Mesendoderm (in vitro differentiated cells): Measurements from ENCODE around the gene CABP2.

Experiments used
- DNase-seq: peaks from one replicate; pipeline ENCODE4 v3.0.0; 2013
- H2AK5ac ChIP-seq: 2 replicates; pipeline ENCODE4 v1.6.1; 2013; ENCODE audit warnings: low read length, inconsistent platforms
- H2BK120ac ChIP-seq: 2 replicates; pipeline ENCODE4 v1.6.1; 2013; ENCODE audit warnings: low read depth, mild to moderate bottlenecking, low read length, moderate library complexity, mixed read lengths
- H2BK15ac ChIP-seq: replicated peaks from 2 replicates; pipeline ENCODE4 v1.6.1; 2013; ENCODE audit warnings: low read depth, mild to moderate bottlenecking, moderate library complexity
- H2BK5ac ChIP-seq: 2 replicates; pipeline ENCODE4 v1.6.1; 2013; ENCODE audit warnings: low read length, inconsistent platforms
- H3K18ac ChIP-seq: 2 replicates; pipeline ENCODE4 v1.6.1; 2013; ENCODE audit warnings: mild to moderate bottlenecking, low read length, mixed read lengths
- H3K23ac ChIP-seq: one replicate; pipeline ENCODE4 v1.6.1; 2013; ENCODE audit warnings: low read length
- H3K27ac ChIP-seq: 2 replicates; pipeline ENCODE4 v1.5.1; 2013; ENCODE audit warnings: low read depth, mild to moderate bottlenecking, inconsistent platforms, low read length, moderate library complexity
- H3K27me3 ChIP-seq: 2 replicates; pipeline ENCODE4 v1.6.1; 2013; ENCODE audit warnings: low read length, control low read depth, mild to moderate bottlenecking, inconsistent platforms; ENCODE audit not compliant: insufficient read depth, poor library complexity
- H3K36me3 ChIP-seq: 2 replicates; pipeline ENCODE4 v1.6.1; 2013; ENCODE audit warnings: low read length, inconsistent platforms; ENCODE audit not compliant: control insufficient read depth, insufficient read depth
- H3K4ac ChIP-seq: one replicate; pipeline ENCODE4 v1.6.1; 2013; ENCODE audit warnings: low read depth, mild to moderate bottlenecking, low read length, moderate library complexity
- H3K4me1 ChIP-seq: 2 replicates; pipeline ENCODE4 v1.6.1; 2013; ENCODE audit warnings: low read depth, low read length, inconsistent platforms; ENCODE audit not compliant: control insufficient read depth
- H3K4me2 ChIP-seq: 2 replicates; pipeline ENCODE4 v1.6.1; 2013; ENCODE audit warnings: low read length
- H3K4me3 ChIP-seq: 2 replicates; pipeline ENCODE4 v1.5.1; 2013; ENCODE audit warnings: mild to moderate bottlenecking, low read length
- H3K56ac ChIP-seq: one replicate; pipeline ENCODE4 v1.6.1; 2013; ENCODE audit warnings: low read length
- H3K79me1 ChIP-seq: 2 replicates; pipeline ENCODE4 v1.6.1; 2013; ENCODE audit warnings: low read length, inconsistent platforms
- H3K79me2 ChIP-seq: 2 replicates; pipeline ENCODE4 v1.6.1; 2013; ENCODE audit warnings: mild to moderate bottlenecking, low read length; ENCODE audit not compliant: control insufficient read depth, insufficient read depth
- H3K9ac ChIP-seq: 2 replicates; pipeline ENCODE4 v1.6.1; 2013; ENCODE audit warnings: low read length, inconsistent platforms
- H4K5ac ChIP-seq: one replicate; pipeline ENCODE4 v1.6.1; 2013; ENCODE audit warnings: low read length
- H4K8ac ChIP-seq: one replicate; pipeline ENCODE4 v1.6.1; 2013; ENCODE audit warnings: low read depth, mild to moderate bottlenecking, control low read depth, low read length, moderate library complexity
- WGBS: extraction: QIAGEN DNeasy Blood & Tissue Kit; methylation state at CpG from one replicate; pipeline ENCODE4 v1.1.7; 2013; ENCODE audit warnings: low lambda C conversion rate, missing lambda C conversion rate; ENCODE audit not compliant: insufficient coverage; ENCODE audit errors: extremely low coverage; 5-methylcytosine and 5-hydroxymethylcytosine counted together

The CABP2 gene

GRCh38 chr11:67503119-67504004, 19.9 kb downstream of the CABP2 start:
- no peak overlapping the region for H3K4me3 ChIP-seq
- DNase-seq = no peak
- H3K4me1 ChIP-seq = peaks cover 10% of the 10 kb centered on the region
- no peaks in the 10 kb centered on the region for H3K36me3 ChIP-seq
- H4K8ac ChIP-seq = no peak overlapping the region
- no peaks in the 10 kb centered on the region for H3K79me2 ChIP-seq
- no peak overlapping the region for H3K4ac ChIP-seq
- H3K9ac ChIP-seq = peak overlapping the region; percentile 54
- peak overlapping the region; percentile 44 for H3K4me2 ChIP-seq
- peak overlapping the region; percentile 66 for H3K23ac ChIP-seq
- peak overlapping the region; percentile 64 for H3K56ac ChIP-seq
- no peaks in the 10 kb centered on the region for H3K27me3 ChIP-seq
- no peak overlapping the region for H2BK120ac ChIP-seq
- H4K5ac ChIP-seq = no peak overlapping the region
- no peak overlapping the region for H2BK5ac ChIP-seq
- WGBS = no CpG with 5 or more reads among the region's 19 CpGs
- peaks cover 13% of the 10 kb centered on the region for H3K79me1 ChIP-seq
- H2BK15ac ChIP-seq = no peak overlapping the region
- no peak overlapping the region for H3K18ac ChIP-seq
- H2AK5ac ChIP-seq = no peak overlapping the region
- H3K27ac ChIP-seq = no peak overlapping the region

GRCh38 chr11:67502328-67502979, 20.8 kb downstream of the CABP2 start:
- no peak overlapping the region for H3K4me2 ChIP-seq
- no peak overlapping the region for H4K8ac ChIP-seq
- H3K79me2 ChIP-seq = no peaks in the 10 kb centered on the region
- no peak overlapping the region for H2BK5ac ChIP-seq
- H3K18ac ChIP-seq = no peak overlapping the region
- H2AK5ac ChIP-seq = no peak overlapping the region
- H3K23ac ChIP-seq = no peak overlapping the region
- no peaks in the 10 kb centered on the region for H3K36me3 ChIP-seq
- no peak overlapping the region for H2BK120ac ChIP-seq
- H3K9ac ChIP-seq = no peak overlapping the region
- H3K27ac ChIP-seq = no peak overlapping the region
- no peaks in the 10 kb centered on the region for H3K27me3 ChIP-seq
- no peak overlapping the region for H3K56ac ChIP-seq
- WGBS = no CpG with 5 or more reads among the region's 18 CpGs
- peaks cover 11% of the 10 kb centered on the region for H3K79me1 ChIP-seq
- no peak overlapping the region for H3K4ac ChIP-seq
- H3K4me3 ChIP-seq = no peak overlapping the region
- no peak for DNase-seq
- H4K5ac ChIP-seq = no peak overlapping the region
- peaks cover 10% of the 10 kb centered on the region for H3K4me1 ChIP-seq
- H2BK15ac ChIP-seq = no peak overlapping the region

GRCh38 chr11:67501854-67502253, 21.4 kb downstream of the CABP2 start:
- H2AK5ac ChIP-seq = no peak overlapping the region
- no peak overlapping the region for H3K27ac ChIP-seq
- H4K5ac ChIP-seq = no peak overlapping the region
- H3K4me3 ChIP-seq = no peak overlapping the region
- no peak overlapping the region for H3K23ac ChIP-seq
- no peak overlapping the region for H2BK120ac ChIP-seq
- peaks cover 6% of the 10 kb centered on the region for H3K79me1 ChIP-seq
- no peaks in the 10 kb centered on the region for H3K79me2 ChIP-seq
- no peak for DNase-seq
- no peak overlapping the region for H4K8ac ChIP-seq
- no peak overlapping the region for H2BK15ac ChIP-seq
- no peak overlapping the region for H3K4ac ChIP-seq
- no peak overlapping the region for H3K18ac ChIP-seq
- H3K4me2 ChIP-seq = no peak overlapping the region
- no peak overlapping the region for H3K9ac ChIP-seq
- H3K4me1 ChIP-seq = peaks cover 6% of the 10 kb centered on the region
- no peaks in the 10 kb centered on the region for H3K36me3 ChIP-seq
- no peak overlapping the region for H2BK5ac ChIP-seq
- WGBS = no CpG with 5 or more reads among the region's 18 CpGs
- H3K27me3 ChIP-seq = no peaks in the 10 kb centered on the region
- H3K56ac ChIP-seq = no peak overlapping the region

GRCh38 chr11:67500831-67501715, 22.2 kb downstream of the CABP2 start:
- no peak for DNase-seq
- Histone ChIP-seq H3K79me2 (no peaks in the 10 kb centered on the region), H3K79me1 (peaks cover 3% of the 10 kb centered on the region), H2AK5ac (no peak overlapping the region), H3K27ac (no peak overlapping the region), H3K56ac (no peak overlapping the region), H3K27me3 (no peaks in the 10 kb centered on the region), H2BK120ac (no peak overlapping the region), H3K23ac (no peak overlapping the region), H3K4me2 (no peak overlapping the region), H4K5ac (no peak overlapping the region), H2BK15ac (no peak overlapping the region), H3K4me3 (no peak overlapping the region), H2BK5ac (no peak overlapping the region), H3K18ac (no peak overlapping the region), H3K4ac (no peak overlapping the region), H3K9ac (no peak overlapping the region), H3K4me1 (peaks cover 6% of the 10 kb centered on the region), H3K36me3 (no peaks in the 10 kb centered on the region), H4K8ac (no peak overlapping the region)
- 100% methylated on average over 1 of the region's 9 CpGs for WGBS

- H2BK5ac ChIP-seq = no peak overlapping the region
- WGBS = no CpG with 5 or more reads among the region's 1 CpG
- no peak overlapping the region for H3K56ac ChIP-seq
Measured at GRCh38 chr11:67500484-67500821, 22.8 kb downstream of the CABP2 start.

More at GRCh38 chr11:67500484-67500821, 22.8 kb downstream of the CABP2 start:
- Histone ChIP-seq H3K4ac (no peak overlapping the region), H3K27me3 (no peaks in the 10 kb centered on the region), H2BK15ac (no peak overlapping the region), H3K4me2 (no peak overlapping the region), H3K4me3 (no peak overlapping the region), H2AK5ac (no peak overlapping the region), H2BK120ac (no peak overlapping the region), H3K36me3 (no peaks in the 10 kb centered on the region), H4K8ac (no peak overlapping the region), H3K27ac (no peak overlapping the region), H3K23ac (no peak overlapping the region), H4K5ac (no peak overlapping the region), H3K18ac (no peak overlapping the region), H3K79me1 (peaks cover 3% of the 10 kb centered on the region), H3K79me2 (no peaks in the 10 kb centered on the region), H3K4me1 (peaks cover under 1% of the 10 kb centered on the region), H3K9ac (no peak overlapping the region)
- DNase-seq = no peak
